Chondrocyte (in vitro differentiated cells): ENCODE measurements around the gene PHACTR1. TPM values are rescaled to one million over a fixed set of nuclear protein-coding genes. Genes with fewer than 3 reads are reported as not detected.
"Not testable (repeated sequence)": the region's sequence is repeated elsewhere in the genome, so short reads cannot be mapped to it uniquely, and the experiment has no call there.

Experiments used
- DNase-seq: peaks from one replicate; pipeline ENCODE4 v3.0.0; 2021; ENCODE audit warnings: mixed read lengths, low spot score
- H3K27ac Mint-ChIP-seq: one replicate; pipeline ENCODE4 v1.8.0; 2021; ENCODE audit warnings: mild to moderate bottlenecking, moderate library complexity, mixed read lengths; ENCODE audit not compliant: unreplicated experiment
- H3K27me3 Mint-ChIP-seq: 2 replicates; pipeline ENCODE4 v1.8.0; 2021; ENCODE audit warnings: low read depth, mixed read lengths
- H3K36me3 Mint-ChIP-seq: 2 replicates; pipeline ENCODE4 v1.8.0; 2021; ENCODE audit warnings: low read depth, mixed read lengths
- H3K4me1 Mint-ChIP-seq: 2 replicates; pipeline ENCODE4 v1.8.0; 2021; ENCODE audit warnings: low read depth, mild to moderate bottlenecking, mixed read lengths
- H3K4me3 Mint-ChIP-seq: one replicate; pipeline ENCODE4 v1.8.0; 2021; ENCODE audit warnings: mild to moderate bottlenecking, moderate library complexity, mixed read lengths; ENCODE audit not compliant: unreplicated experiment
- H3K9me3 Mint-ChIP-seq: 2 replicates; pipeline ENCODE4 v1.8.0; 2021; ENCODE audit warnings: low read depth, mixed read lengths
- CTCF ChIP-seq: fragments of 200-600 bp; sonication (generic); IDR thresholded peaks from 2 replicates; pipeline ENCODE4 v1.5.0; 2021; ENCODE audit warnings: antibody characterized with exemption, mild to moderate bottlenecking, moderate library complexity
- total RNA-seq: library from RNA; stranded (reverse); gene quantifications from 3 replicates; pipeline ENCODE4 v1.2.1, GENCODE V29; 2021

Gene PHACTR1
- total RNA-seq, 1 donor from 2014 or later, result 2.1 TPM

GRCh38 chr6:12937971-12938370, 221.4 kb downstream of the PHACTR1 start:
- TF ChIP-seq CTCF, result no peak
- Mint-ChIP-seq H3K27me3 (no peaks in the 10 kb centered on the region), H3K36me3 (no peaks in the 10 kb centered on the region), H3K4me1 (no peaks in the 10 kb centered on the region), H3K4me3 (no peak overlapping the region), H3K9me3 (no peaks in the 10 kb centered on the region), H3K27ac (no peak overlapping the region)
- DNase-seq, result no peak

GRCh38 chr6:12939314-12939713, 222.7 kb downstream of the PHACTR1 start:
- Mint-ChIP-seq H3K4me3 (no peak overlapping the region), H3K9me3 (no peaks in the 10 kb centered on the region), H3K36me3 (no peaks in the 10 kb centered on the region), H3K27ac (no peak overlapping the region), H3K4me1 (no peaks in the 10 kb centered on the region), H3K27me3 (no peaks in the 10 kb centered on the region)
- DNase-seq, result no peak
- TF ChIP-seq CTCF, result no peak

- Mint-ChIP-seq H3K4me1 (no peaks in the 10 kb centered on the region), H3K27me3 (no peaks in the 10 kb centered on the region), H3K36me3 (no peaks in the 10 kb centered on the region), H3K27ac (no peak overlapping the region), H3K9me3 (no peaks in the 10 kb centered on the region), H3K4me3 (no peak overlapping the region)
- DNase-seq, result no peak
- no peak for TF ChIP-seq CTCF
Observed at GRCh38 chr6:12941422-12941821, 224.9 kb downstream of the PHACTR1 start.

- no peak for TF ChIP-seq CTCF
- Mint-ChIP-seq H3K4me3 (no peak overlapping the region), H3K27ac (no peak overlapping the region), H3K9me3 (no peaks in the 10 kb centered on the region), H3K27me3 (no peaks in the 10 kb centered on the region), H3K36me3 (no peaks in the 10 kb centered on the region), H3K4me1 (no peaks in the 10 kb centered on the region)
- no peak for DNase-seq
Observed at GRCh38 chr6:12943549-12943948, 227.0 kb downstream of the PHACTR1 start.

GRCh38 chr6:12944001-12944400, 227.4 kb downstream of the PHACTR1 start:
- no peak overlapping the region for H3K27ac Mint-ChIP-seq

GRCh38 chr6:12944528-12944927, 228.0 kb downstream of the PHACTR1 start:
- H3K4me1 Mint-ChIP-seq, DNase-seq, H3K27me3 Mint-ChIP-seq, H3K27ac Mint-ChIP-seq, H3K9me3 Mint-ChIP-seq, H3K4me3 Mint-ChIP-seq, H3K36me3 Mint-ChIP-seq: not testable (repeated sequence)

More at GRCh38 chr6:12944001-12944400, 227.4 kb downstream of the PHACTR1 start:
- Mint-ChIP-seq H3K4me1 (no peaks in the 10 kb centered on the region), H3K27me3 (no peaks in the 10 kb centered on the region), H3K9me3 (no peaks in the 10 kb centered on the region), H3K36me3 (no peaks in the 10 kb centered on the region), H3K4me3 (no peak overlapping the region)
- no peak for TF ChIP-seq CTCF
- no peak for DNase-seq
